IPS-NIHi7 (cell line): ENCODE measurements around the gene TMEM232.
"Not testable (repeated sequence)": the region's sequence is repeated elsewhere in the genome, so short reads cannot be mapped to it uniquely, and the experiment has no call there.

ENCODE experiments used
- DNase-seq: peaks from one replicate; pipeline ENCODE4 v3.0.0; 2012; ENCODE audit warnings: mixed read lengths; ENCODE audit errors: extremely low spot score

The TMEM232 gene

GRCh38 chr5:110726249-110727024 is at the start of gene TMEM232:
Gene TMEM232, minus strand, starts transcription at chr5:110726671. Its CDS starts 59,319 bp downstream, at chr5:110667352.
- DNase-seq = peak; percentile 87

- no peak for DNase-seq
Measured at GRCh38 chr5:110770286-110770685, 43.8 kb upstream of the TMEM232 start.

- DNase-seq = no peak
Measured at GRCh38 chr5:110769000-110769681, 42.7 kb upstream of the TMEM232 start.

- DNase-seq = peak; percentile 10
Measured at GRCh38 chr5:110768138-110768860, 41.8 kb upstream of the TMEM232 start.

- DNase-seq = no peak
Measured at GRCh38 chr5:110760158-110760557, 33.7 kb upstream of the TMEM232 start.

GRCh38 chr5:110757118-110757729 is 30.8 kb upstream of the TMEM232 start:
- peak; percentile 16 for DNase-seq

- DNase-seq = no peak
Measured at GRCh38 chr5:110754181-110754580, 27.7 kb upstream of the TMEM232 start.

GRCh38 chr5:110753600-110753999 is 27.1 kb upstream of the TMEM232 start:
- no peak for DNase-seq

GRCh38 chr5:110752953-110753352 is 26.5 kb upstream of the TMEM232 start:
- no peak for DNase-seq

- no peak for DNase-seq
Measured at GRCh38 chr5:110751902-110752762, 25.7 kb upstream of the TMEM232 start.

GRCh38 chr5:110738812-110739651 is 12.6 kb upstream of the TMEM232 start, which contains the start of gene SLC25A46:
Gene SLC25A46, plus strand, starts transcription at chr5:110739007. Its CDS starts 113 bp downstream, at chr5:110739120.
- DNase-seq = peak; percentile 85

- DNase-seq = peak; percentile 57
Measured at GRCh38 chr5:110738503-110738811, 12.0 kb upstream of the TMEM232 start.

- no peak for DNase-seq
Measured at GRCh38 chr5:110736753-110737152, 10.3 kb upstream of the TMEM232 start.

- DNase-seq = no peak
Measured at GRCh38 chr5:110735556-110735955, 9.1 kb upstream of the TMEM232 start.

- DNase-seq = no peak
Measured at GRCh38 chr5:110734101-110734500, 7.6 kb upstream of the TMEM232 start.

- not testable (repeated sequence) for DNase-seq
Measured at GRCh38 chr5:110731499-110731898, 5.0 kb upstream of the TMEM232 start.

GRCh38 chr5:110727025-110727314 is 499 bp upstream of the TMEM232 start:
- no peak for DNase-seq

- no peak for DNase-seq
Measured at GRCh38 chr5:110718311-110718710, 8.2 kb downstream of the TMEM232 start.

GRCh38 chr5:110716247-110717245 is 9.9 kb downstream of the TMEM232 start:
- DNase-seq = no peak
